RWPE2 (cell line): Measurements from ENCODE around the gene ILKAP.

Source experiments
- ATAC-seq: fragments of 200-7000 bp; cut with Tn5 transposase; 3 replicates; pipeline ENCODE4 v1.9.1; 2021; ENCODE audit warnings: low read depth
- DNase-seq: peaks from one replicate; pipeline ENCODE4 v3.0.0-alpha.2; 2020; ENCODE audit warnings: low spot score
- H3K27ac ChIP-seq: fragments of 450-650 bp; 2 replicates; pipeline ENCODE4 v1.5.1; 2017; ENCODE audit warnings: mild to moderate bottlenecking; ENCODE audit not compliant: poor library complexity, severe bottlenecking
- H3K27me3 ChIP-seq: fragments of 250-450 bp; sonication (Bioruptor Pico); 2 replicates; pipeline ENCODE4 v1.5.1; 2021; ENCODE audit warnings: mild to moderate bottlenecking, moderate library complexity; ENCODE audit not compliant: insufficient read depth, poor library complexity, severe bottlenecking
- H3K36me3 ChIP-seq: fragments of 250-450 bp; sonication (Bioruptor Pico); 2 replicates; pipeline ENCODE4 v1.5.1; 2020; ENCODE audit warnings: low read depth, mild to moderate bottlenecking, moderate library complexity
- H3K4me1 ChIP-seq: fragments of 250-450 bp; sonication (Bioruptor Pico); 2 replicates; pipeline ENCODE4 v1.5.1; 2021; ENCODE audit warnings: mild to moderate bottlenecking, moderate library complexity; ENCODE audit not compliant: insufficient read depth, poor library complexity, severe bottlenecking
- H3K4me3 ChIP-seq: fragments of 250-450 bp; sonication (Bioruptor Pico); 2 replicates; pipeline ENCODE4 v1.5.1; 2021; ENCODE audit warnings: mild to moderate bottlenecking, moderate library complexity; ENCODE audit not compliant: severe bottlenecking
- H3K9me3 ChIP-seq: fragments of 250-450 bp; sonication (Bioruptor Pico); 2 replicates; pipeline ENCODE4 v1.5.1; 2021; ENCODE audit warnings: mild to moderate bottlenecking, moderate library complexity; ENCODE audit not compliant: severe bottlenecking
- TF ChIP-seq, protein P1 (sequence below): fragments of 450-650 bp; IDR thresholded peaks from one replicate; pipeline ENCODE4 v1.5.1; 2017; ENCODE audit warnings: mild to moderate bottlenecking, moderate library complexity; ENCODE audit not compliant: poor library complexity, severe bottlenecking

Gene ILKAP

DNA sequence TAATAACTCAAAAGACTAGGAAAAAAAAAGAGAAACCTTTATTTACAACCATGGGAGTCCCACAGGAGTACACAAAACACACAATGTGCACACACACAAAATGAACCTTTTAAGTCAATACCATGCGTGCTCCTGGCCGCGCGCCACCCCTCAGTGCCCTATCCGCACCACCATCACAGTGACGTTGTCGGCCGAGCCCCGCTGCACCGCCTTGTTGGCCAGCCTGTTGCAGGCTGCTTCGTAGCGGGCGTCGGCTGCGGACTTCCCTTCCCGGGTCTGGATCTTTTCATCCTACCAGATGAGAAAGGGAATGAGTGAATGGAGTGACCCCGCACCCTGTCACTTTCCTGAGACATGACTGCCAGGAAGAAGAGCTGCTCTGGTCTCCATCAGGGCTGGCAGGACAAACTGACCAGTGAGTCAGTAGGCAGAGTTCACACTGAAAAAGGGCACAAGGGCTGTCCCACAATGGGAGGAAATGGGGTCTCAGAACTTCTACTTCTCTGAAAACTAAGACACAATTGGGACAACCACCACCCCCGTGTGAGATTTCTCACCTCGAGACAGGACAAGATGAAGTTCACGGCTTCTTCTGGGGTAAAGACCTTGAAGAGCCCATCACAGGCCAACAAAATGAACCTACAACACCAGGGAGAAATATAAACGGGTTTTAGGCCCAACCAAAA lies 33.0 kb downstream of the ILKAP start:
- DNase-seq (no peak), ATAC-seq (no peak)
- TF ChIP-seq, protein P1, sequence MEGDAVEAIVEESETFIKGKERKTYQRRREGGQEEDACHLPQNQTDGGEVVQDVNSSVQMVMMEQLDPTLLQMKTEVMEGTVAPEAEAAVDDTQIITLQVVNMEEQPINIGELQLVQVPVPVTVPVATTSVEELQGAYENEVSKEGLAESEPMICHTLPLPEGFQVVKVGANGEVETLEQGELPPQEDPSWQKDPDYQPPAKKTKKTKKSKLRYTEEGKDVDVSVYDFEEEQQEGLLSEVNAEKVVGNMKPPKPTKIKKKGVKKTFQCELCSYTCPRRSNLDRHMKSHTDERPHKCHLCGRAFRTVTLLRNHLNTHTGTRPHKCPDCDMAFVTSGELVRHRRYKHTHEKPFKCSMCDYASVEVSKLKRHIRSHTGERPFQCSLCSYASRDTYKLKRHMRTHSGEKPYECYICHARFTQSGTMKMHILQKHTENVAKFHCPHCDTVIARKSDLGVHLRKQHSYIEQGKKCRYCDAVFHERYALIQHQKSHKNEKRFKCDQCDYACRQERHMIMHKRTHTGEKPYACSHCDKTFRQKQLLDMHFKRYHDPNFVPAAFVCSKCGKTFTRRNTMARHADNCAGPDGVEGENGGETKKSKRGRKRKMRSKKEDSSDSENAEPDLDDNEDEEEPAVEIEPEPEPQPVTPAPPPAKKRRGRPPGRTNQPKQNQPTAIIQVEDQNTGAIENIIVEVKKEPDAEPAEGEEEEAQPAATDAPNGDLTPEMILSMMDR: no peak
- no peaks in the 10 kb centered on the region for H3K27me3 ChIP-seq
- H3K4me3 ChIP-seq: no peak overlapping the region
- H3K27ac ChIP-seq: peak overlapping the region; percentile 96
- H3K4me1 ChIP-seq: peaks cover 32% of the 10 kb centered on the region
- H3K9me3 ChIP-seq: no peaks in the 10 kb centered on the region
- peaks cover 49% of the 10 kb centered on the region for H3K36me3 ChIP-seq

DNA sequence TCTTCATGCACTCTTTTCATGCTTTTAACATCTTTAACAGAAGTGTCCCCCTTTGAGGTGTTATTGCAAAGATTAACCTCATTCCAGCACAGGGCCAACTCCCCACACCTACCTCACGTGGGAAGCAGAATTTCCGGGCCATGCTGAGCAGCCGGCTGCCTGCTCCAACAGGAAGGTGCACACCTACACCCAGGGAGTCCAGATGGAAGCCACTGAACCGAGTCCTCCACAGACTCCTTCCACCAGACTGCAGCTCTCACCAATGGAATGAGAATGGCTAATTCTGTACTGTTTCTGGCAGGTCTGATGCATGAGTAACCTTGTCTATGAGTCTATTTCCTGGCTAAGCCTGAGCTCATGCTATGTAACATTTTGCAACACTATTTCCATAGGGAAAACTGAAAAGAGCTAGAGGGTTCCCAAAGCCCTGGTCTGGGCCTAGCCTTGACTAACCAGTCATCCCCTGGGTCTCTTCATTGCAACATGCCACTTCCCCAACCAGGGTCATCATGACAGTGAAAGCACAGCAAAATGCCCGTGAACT lies 33.7 kb downstream of the ILKAP start:
- DNase-seq (peak; percentile 86), ATAC-seq (peak; percentile 92)
- TF ChIP-seq, protein P1: no peak
- no peak overlapping the region for H3K4me3 ChIP-seq
- no peaks in the 10 kb centered on the region for H3K9me3 ChIP-seq
- peaks cover 32% of the 10 kb centered on the region for H3K4me1 ChIP-seq
- H3K36me3 ChIP-seq: peaks cover 49% of the 10 kb centered on the region
- H3K27ac ChIP-seq: peak overlapping the region; percentile 96
- no peaks in the 10 kb centered on the region for H3K27me3 ChIP-seq

DNA sequence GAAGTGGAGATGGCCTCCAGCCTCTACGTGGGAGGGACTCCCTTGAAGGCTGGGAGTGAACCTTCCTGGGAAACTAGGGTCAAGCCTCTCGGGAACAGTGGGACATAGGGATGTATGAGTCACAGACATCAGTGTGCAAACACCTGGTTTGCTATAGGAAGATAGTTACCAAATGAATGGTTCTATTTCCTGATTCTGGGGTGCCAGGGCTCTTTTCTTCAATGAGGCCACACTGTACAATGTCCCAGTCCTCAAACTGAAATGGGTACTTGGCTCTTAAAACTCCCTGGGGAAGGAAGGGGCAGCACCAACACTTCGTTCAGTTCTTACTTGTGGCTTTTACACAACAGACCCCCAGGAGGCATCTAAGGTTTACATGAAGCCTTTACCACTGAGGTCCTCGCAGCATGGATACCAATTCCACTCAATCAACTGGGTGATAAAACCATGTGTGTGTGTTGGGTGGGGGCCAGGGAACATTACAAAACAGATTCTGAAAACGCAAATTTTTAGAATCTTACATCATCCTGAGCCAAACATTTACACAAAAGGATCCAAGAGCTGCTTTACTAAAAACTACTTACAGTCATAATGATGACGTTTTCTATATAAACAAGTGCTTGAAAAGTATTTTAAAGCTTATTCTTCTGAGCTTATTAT lies 34.3 kb downstream of the ILKAP start:
- peaks cover 49% of the 10 kb centered on the region for H3K36me3 ChIP-seq
- H3K4me3 ChIP-seq: no peak overlapping the region
- peak overlapping the region; percentile 96 for H3K27ac ChIP-seq
- DNase-seq (no peak), ATAC-seq (peak; percentile 8)
- peaks cover 1% of the 10 kb centered on the region for H3K27me3 ChIP-seq
- TF ChIP-seq, protein P1: no peak
- peaks cover 32% of the 10 kb centered on the region for H3K4me1 ChIP-seq
- no peaks in the 10 kb centered on the region for H3K9me3 ChIP-seq

DNA sequence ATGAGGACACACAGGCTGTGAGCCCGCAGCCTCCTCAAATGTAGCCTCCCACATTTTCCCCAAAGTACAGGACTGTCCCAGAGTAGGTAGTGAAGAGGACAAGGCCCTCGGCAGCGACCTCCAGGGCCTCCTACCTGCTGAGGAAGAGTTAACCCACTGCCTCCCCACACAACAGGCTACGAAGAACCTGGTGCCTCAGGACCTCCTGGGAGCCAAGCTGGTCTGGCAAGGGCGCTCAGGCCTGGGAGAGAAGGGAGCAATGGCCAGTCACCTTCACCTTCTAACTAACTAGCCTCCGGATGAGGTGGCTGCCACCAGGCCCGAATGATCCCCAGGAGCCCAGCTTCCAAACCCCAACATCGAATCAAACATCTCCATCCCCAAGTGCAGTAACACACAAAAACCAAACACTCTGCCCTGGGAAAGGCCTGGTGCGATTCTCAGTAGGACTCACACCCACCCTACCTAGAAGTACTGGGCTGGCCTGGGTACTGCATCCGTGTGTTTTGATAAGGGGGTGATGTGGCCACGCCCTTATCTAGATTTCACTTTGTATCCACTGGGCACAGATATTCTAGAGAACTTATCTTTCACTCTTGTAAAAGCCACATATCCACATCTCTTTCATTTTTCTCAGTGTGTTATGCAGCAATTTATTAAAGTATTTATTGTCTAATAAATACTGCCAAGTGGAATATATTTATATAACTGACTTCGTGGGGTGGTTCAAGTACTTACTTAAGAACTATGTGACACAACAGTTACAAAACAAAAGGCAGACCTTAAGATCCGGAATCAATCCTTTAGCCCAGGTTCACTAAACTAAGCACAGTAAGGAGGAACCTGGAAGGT lies 35.1 kb downstream of the ILKAP start:
- no peak for DNase-seq
- Histone ChIP-seq H3K27ac (peak overlapping the region; percentile 96), H3K9me3 (no peaks in the 10 kb centered on the region), H3K27me3 (peaks cover 5% of the 10 kb centered on the region), H3K4me1 (peaks cover 32% of the 10 kb centered on the region), H3K36me3 (peaks cover 42% of the 10 kb centered on the region), H3K4me3 (no peak overlapping the region)
- ATAC-seq: no peak
- TF ChIP-seq, protein P1: no peak
